K562 (cell line): ENCODE measurements around the gene BNIP3. TPM values are rescaled to one million over a fixed set of nuclear protein-coding genes. Genes with fewer than 3 reads are reported as not detected.

Experiments used
- ATAC-seq: fragments of 200-7000 bp; cut with Tn5 transposase; 3 replicates; pipeline ENCODE4 v1.9.1; 2020; ENCODE audit warnings: moderate library complexity
- BruUV-seq: library from RNA; stranded (reverse); fragments of 400-500 nt; replicated peaks from 2 replicates; lab custom pipeline; 2021; lab: Mats Ljungman, UMichigan
- CTCF ChIA-PET: fragments of 300-600 bp; formaldehyde crosslinking; extraction: SDS; loops from one replicate; lab custom pipeline; 2021; ENCODE audit warnings: low intra/inter-chr PET ratio; lab: Yijun Ruan, JAX
- POLR2A ChIA-PET: fragments of 300-600, 350-650 bp; sonication (Branson Sonifier 250); formaldehyde crosslinking; extraction: SDS; loops from one replicate; lab custom pipeline; 2021; ENCODE audit warnings: antibody characterized with exemption, inconsistent platforms; lab: Yijun Ruan, JAX
- DNase-seq, 4 experiments: peaks; one replicate each; pipeline versions ENCODE4 v3.0.0 to v3.0.0-alpha.2; 2011 to 2018; ENCODE audit warnings: low spot score in 3 of 4, mixed read lengths in 3 of 4; ENCODE audit errors: extremely low read depth in 1 of 4
- FAIRE-seq: peaks from 2 replicates; lab custom pipeline; 2011; peaks lifted over from hg19 to GRCh38; lab: Jason Lieb, UNC
- H2AFZ ChIP-seq: 2 replicates; pipeline ENCODE4 v1.6.0; 2011; ENCODE audit warnings: low read depth, low read length, control low read depth, inconsistent platforms
- H3K27ac ChIP-seq: fragments of 200-600 bp; 3 replicates; pipeline ENCODE4 v1.8.0; 2011; ENCODE audit warnings: low read depth, mild to moderate bottlenecking, control low read depth, inconsistent platforms, low read length, moderate library complexity, mixed read lengths; ENCODE audit errors: extremely low read depth
- H3K27me3 ChIP-seq, 2 experiments: fragments of 300-600 bp in 1 of 2; 2 replicates in 1 of 2; 3 replicates in 1 of 2; pipeline versions ENCODE4 v1.6.0 to v1.8.0; 2011; ENCODE audit warnings: inconsistent platforms in 2 of 2, low read length in 2 of 2, mild to moderate bottlenecking in 1 of 2, mixed read lengths in 1 of 2, moderate library complexity in 1 of 2; ENCODE audit not compliant: control insufficient read depth in 2 of 2, insufficient read depth in 2 of 2
- H3K36me3 ChIP-seq: fragments of 300-600 bp; 3 replicates; pipeline ENCODE4 v1.8.0; 2011; ENCODE audit warnings: mild to moderate bottlenecking, low read length, inconsistent platforms; ENCODE audit not compliant: control insufficient read depth, insufficient read depth
- H3K4me1 ChIP-seq, 2 experiments: fragments of 200-600 bp in 1 of 2; replicated peaks in 1 of 2; 2 replicates in 1 of 2; 3 replicates in 1 of 2; pipeline versions ENCODE4 v1.5.1 to v1.8.0; 2011; ENCODE audit warnings: inconsistent platforms in 2 of 2, low read length in 2 of 2, mild to moderate bottlenecking in 1 of 2, mixed read lengths in 1 of 2, moderate library complexity in 1 of 2; ENCODE audit not compliant: control insufficient read depth in 2 of 2, insufficient read depth in 2 of 2
- H3K4me2 ChIP-seq: 2 replicates; pipeline ENCODE4 v1.6.1; 2011; ENCODE audit warnings: low read length, control low read depth, inconsistent platforms, mixed read lengths; ENCODE audit not compliant: insufficient read depth
- H3K4me3 ChIP-seq: fragments of 200-600 bp; sonication (generic), shearing (Covaris generic); 2 replicates; pipeline ENCODE4 v1.5.1; 2016; ENCODE audit warnings: control low read depth, inconsistent platforms
- H3K79me2 ChIP-seq: fragments of 200-600 bp; 3 replicates; pipeline ENCODE4 v1.8.0; 2011; ENCODE audit warnings: low read length, inconsistent platforms; ENCODE audit not compliant: control insufficient read depth, insufficient read depth
- H3K9ac ChIP-seq, 2 experiments: 2 replicates each; pipeline versions ENCODE4 v1.6.0 to v1.6.1; 2011; ENCODE audit warnings: low read depth in 2 of 2, low read length in 2 of 2, control low read depth in 1 of 2, inconsistent platforms in 1 of 2, mild to moderate bottlenecking in 1 of 2, mixed read lengths in 1 of 2; ENCODE audit not compliant: insufficient read depth in 1 of 2
- H3K9me1 ChIP-seq: one replicate; pipeline ENCODE4 v1.6.0; 2011; ENCODE audit warnings: inconsistent platforms, mild to moderate bottlenecking, low read length, moderate library complexity; ENCODE audit not compliant: control insufficient read depth, insufficient read depth
- H3K9me3 ChIP-seq: replicated peaks from 2 replicates; pipeline ENCODE4 v1.5.1; 2011; ENCODE audit warnings: low read depth, low read length, inconsistent platforms; ENCODE audit not compliant: control insufficient read depth, insufficient read depth
- H4K20me1 ChIP-seq: replicated peaks from 2 replicates; pipeline ENCODE4 v1.6.1; 2011; ENCODE audit warnings: low read length, inconsistent platforms, mixed read lengths; ENCODE audit not compliant: control insufficient read depth, insufficient read depth
- CREM ChIP-seq: IDR thresholded peaks from 2 replicates; pipeline ENCODE4 v1.6.1; 2014; ENCODE audit warnings: antibody characterized with exemption, low read depth
- EGR1 ChIP-seq: fragments of 450-650 bp; conservative IDR thresholded peaks from 2 replicates; pipeline ENCODE4 v1.6.1; 2017; ENCODE audit warnings: mild to moderate bottlenecking
- FOXK2 ChIP-seq, 2 experiments: fragments of 450-650 bp; IDR thresholded peaks in 1 of 2; conservative IDR thresholded peaks in 1 of 2; 2 replicates each; pipeline ENCODE4 v1.6.1; 2016; ENCODE audit warnings: low read depth in 2 of 2, mild to moderate bottlenecking in 1 of 2
- HDAC8 ChIP-seq: fragments of 450-650 bp; IDR thresholded peaks from 2 replicates; pipeline ENCODE4 v1.6.1; 2016; ENCODE audit warnings: mild to moderate bottlenecking, missing genetic modification characterization, moderate library complexity, missing compliant biosample characterization
- ILF3 ChIP-seq: fragments of 450-650 bp; IDR thresholded peaks from 2 replicates; pipeline ENCODE4 v1.6.1; 2018; ENCODE audit warnings: antibody characterized with exemption, mild to moderate bottlenecking, moderate library complexity, borderline replicate concordance
- IRF1 ChIP-seq: sonication (generic); formaldehyde crosslinking; IDR thresholded peaks from 2 replicates; pipeline ENCODE4 v1.8.0; 2022; ENCODE audit warnings: missing genetic modification reagents, mild to moderate bottlenecking, borderline replicate concordance
- NEUROD1 ChIP-seq: fragments of 150-350 bp; IDR thresholded peaks from 2 replicates; pipeline ENCODE4 v1.6.1; 2014; ENCODE audit warnings: borderline replicate concordance, low read length, low read depth; ENCODE audit not compliant: partially characterized antibody
- NUFIP1 ChIP-seq: fragments of 450-650 bp; IDR thresholded peaks from 2 replicates; pipeline ENCODE4 v1.6.1; 2018; ENCODE audit not compliant: partially characterized antibody
- PRPF4 ChIP-seq: fragments of 200-400 bp; formaldehyde crosslinking; IDR thresholded peaks from one replicate; pipeline ENCODE4 v1.6.1; 2017; ENCODE audit warnings: low read length, low read depth, mild to moderate bottlenecking; ENCODE audit not compliant: insufficient read depth, poor library complexity, severe bottlenecking
- RBFOX2 ChIP-seq: fragments of 200-400 bp; formaldehyde crosslinking; IDR thresholded peaks from 2 replicates; pipeline ENCODE4 v1.6.1; 2017; ENCODE audit warnings: low read depth, mild to moderate bottlenecking, low read length, moderate library complexity
- RFX5 ChIP-seq: IDR thresholded peaks from 2 replicates; pipeline ENCODE4 v1.6.1; 2011; ENCODE audit warnings: low read depth, mild to moderate bottlenecking, improper control_type of control experiment, low read length
- RHOXF2B ChIP-seq: fragments of 250-450 bp; sonication (Bioruptor Pico); conservative IDR thresholded peaks from 2 replicates; pipeline ENCODE4 v1.5.1; 2021
- SFPQ ChIP-seq: fragments of 200-400 bp; formaldehyde crosslinking; IDR thresholded peaks from 2 replicates; pipeline ENCODE4 v1.6.1; 2017; ENCODE audit warnings: mild to moderate bottlenecking, low read depth, low read length, moderate library complexity
- SMARCA4 ChIP-seq: fragments of 450-650 bp; IDR thresholded peaks from 2 replicates; pipeline ENCODE4 v1.6.1; 2016
- SMARCC2 ChIP-seq: fragments of 450-650 bp; IDR thresholded peaks from 2 replicates; pipeline ENCODE4 v1.6.1; 2017; ENCODE audit warnings: antibody characterized with exemption, moderate library complexity, mild to moderate bottlenecking, low read depth
- ZBTB17 ChIP-seq: fragments of 450-650 bp; formaldehyde crosslinking; IDR thresholded peaks from 2 replicates; pipeline ENCODE4 v1.4.0; 2020; ENCODE audit warnings: mild to moderate bottlenecking
- ZC3H11A ChIP-seq: IDR thresholded peaks from 2 replicates; pipeline ENCODE4 v1.6.1; 2012; ENCODE audit warnings: low read depth, low read length, improper control_type of control experiment
- ZFP36 ChIP-seq: fragments of 150-350 bp; IDR thresholded peaks from 2 replicates; pipeline ENCODE4 v1.6.1; 2018; ENCODE audit warnings: low read length, low read depth; ENCODE audit not compliant: partially characterized antibody
- ZNF140 ChIP-seq: fragments of 250-450 bp; sonication (Bioruptor Pico); IDR thresholded peaks from 2 replicates; pipeline ENCODE4 v1.8.0; 2021; ENCODE audit warnings: moderate library complexity, mild to moderate bottlenecking, inconsistent platforms
- ZNF146 ChIP-seq: IDR thresholded peaks from one replicate; pipeline ENCODE4 v1.6.1; 2018; ENCODE audit warnings: missing compliant biosample characterization; ENCODE audit not compliant: unreplicated experiment
- ZNF780A ChIP-seq: fragments of 250-450 bp; sonication (Bioruptor Pico); IDR thresholded peaks from 2 replicates; pipeline ENCODE4 v1.5.0; 2021; ENCODE audit warnings: mild to moderate bottlenecking
- ZSCAN29 ChIP-seq: fragments of 450-650 bp; IDR thresholded peaks from 2 replicates; pipeline ENCODE4 v1.6.1; 2017
- WGBS: fragments of 100-300 bp; shearing (Covaris generic); methylation state at CpG from one replicate; pipeline ENCODE4 v1.1.6; 2016; ENCODE audit warnings: low coverage, mixed read lengths; ENCODE audit not compliant: insufficient coverage; ENCODE audit errors: missing lambda C conversion rate; 5-methylcytosine and 5-hydroxymethylcytosine counted together
- in situ Hi-C: fragments of 300-500 bp; cut with MboI; formaldehyde crosslinking; loops from 4 replicates; pipeline ENCODE4 v1.15.0; 2018; ENCODE audit warnings: inconsistent platforms, mixed read lengths
- intact Hi-C: fragments of 100-400 bp; cut with micrococcal nuclease; formaldehyde crosslinking; loops from 2 replicates; pipeline ENCODE4 v1.14.2; 2022
- polyA plus RNA-seq, 8 experiments: library from polyadenylated mRNA; depleted of rRNA in 4 of 8; stranded (reverse) in 5 of 8; unstranded in 3 of 8; fragments of >200 nt; fragmentation: Nextera tagmentation in 2 of 8; fragmentation: Illumina TruSeq in 1 of 8; extraction: Ambion mirVana in 2 of 8; extraction: Trizol in 1 of 8; gene quantifications; 2 replicates each; pipeline versions ENCODE4 v1.2.1 to v1.2.3, GENCODE V29; 2011 to 2014; ENCODE audit warnings: inconsistent platforms in 1 of 8, missing spikeins in 1 of 8
- total RNA-seq, 7 experiments: library from RNA; depleted of rRNA in 6 of 7; stranded (reverse); fragments of >200 nt in 6 of 7; fragmentation: Illumina TruSeq in 2 of 7; extraction: Trizol in 2 of 7; gene quantifications; 2 replicates each; pipeline versions ENCODE4 v1.2.1 to v1.2.3, GENCODE V29; 2011 to 2021; ENCODE audit warnings: low replicate concordance in 1 of 7
- TF ChIP-seq, protein P1 (sequence below): fragments of 250-450 bp; sonication (Bioruptor Pico); IDR thresholded peaks from 2 replicates; pipeline ENCODE4 v1.8.0; 2021; ENCODE audit warnings: moderate library complexity, mild to moderate bottlenecking, inconsistent platforms

The BNIP3 gene
- total and polyA plus RNA-seq, 9 of the 15 experiments (the other 6 are each of a cell fraction or from before 2014, with no cell fraction given) = 9.2 to 119 (median 42.2) TPM

GRCh38 chr10:131979821-131980270 lies 1.9 kb downstream of the BNIP3 start:
- no peak overlapping the region for H2AFZ ChIP-seq
- peak overlapping the region; percentile 81 for H3K4me2 ChIP-seq
- in situ Hi-C loops (no loop called here), intact Hi-C loops (loop anchor here (5.0 to 10.0 kb wide), 2 partner anchors 42 to 75 kb away; partner anchors contain the start of gene PPP2R2D)
- H3K9ac ChIP-seq = peak overlapping the region; percentile 62 to 89
- H3K36me3 ChIP-seq = peaks cover 40% of the 10 kb centered on the region
- WGBS = 2% methylated on average over 28 of the region's 30 CpGs
- H4K20me1 ChIP-seq = peaks cover 35% of the 10 kb centered on the region
- CTCF ChIA-PET = no interaction called here
- H3K4me3 ChIP-seq = peak overlapping the region; percentile 39
- peaks cover 30 to 35% of the 10 kb centered on the region in 2 experiments; a peak in 4 of 5 replicates for H3K4me1 ChIP-seq
- no peak for FAIRE-seq
- peak; percentile 26 to 48 (median 38) for DNase-seq
- POLR2A ChIA-PET = no interaction called here
- H3K9me3 ChIP-seq = no peaks in the 10 kb centered on the region
- H3K27me3 ChIP-seq = no peaks in the 10 kb centered on the region
- peaks cover 4% of the 10 kb centered on the region for H3K9me1 ChIP-seq
- peaks cover 78% of the 10 kb centered on the region for H3K79me2 ChIP-seq
- BruUV-seq = no TSS peak
- peak; percentile 38 for ATAC-seq
- peak overlapping the region; percentile 45; the same call in 2 of the 3 replicates for H3K27ac ChIP-seq
- TF ChIP-seq FOXK2 (conservative IDR thresholded peaks at IDR 0.05 in 1 of 2, IDR thresholded peaks at IDR 0.05 in 1 of 2; ENCODE audit: low read depth in 2 of 2) = no peak
- TF ChIP-seq SMARCC2 = peak; percentile 28; the same call in 1 of the 2 replicates
- no peak for TF ChIP-seq ZSCAN29
- TF ChIP-seq ZBTB17 (CRISPR knock-in tag) = no peak
- TF ChIP-seq RBFOX2 = 0 out of 2 replicates have a peak, but pooled peaks have one; percentile 34
- TF ChIP-seq CREM = 0 out of 2 replicates have a peak, but pooled peaks have one; percentile 2
- TF ChIP-seq RFX5 = no peak
- no peak for TF ChIP-seq IRF1 (CRISPR knock-in tag)
- peak; percentile 67 for TF ChIP-seq EGR1
- TF ChIP-seq ZNF780A (CRISPR knock-in tag) = no peak
- TF ChIP-seq ZNF140 (CRISPR knock-in tag) = no peak
- no peak for TF ChIP-seq SFPQ
- no peak for TF ChIP-seq ZFP36
- no peak for TF ChIP-seq NEUROD1
- TF ChIP-seq HDAC8 = no peak
- no peak for TF ChIP-seq RHOXF2B (CRISPR knock-in tag)
- TF ChIP-seq ZC3H11A = no peak
- TF ChIP-seq ZNF146 (CRISPR knock-in tag) = no peak
- TF ChIP-seq SMARCA4 = no peak
- TF ChIP-seq, protein P1, sequence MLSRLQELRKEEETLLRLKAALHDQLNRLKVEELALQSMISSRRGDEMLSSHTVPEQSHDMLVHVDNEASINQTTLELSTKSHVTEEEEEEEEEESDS (CRISPR knock-in tag) = no peak
- TF ChIP-seq NUFIP1 = no peak
- TF ChIP-seq ILF3 = no peak
- TF ChIP-seq PRPF4 = no peak
